ACC112 (cell line): ENCODE data around the gene CHI3L1.

ENCODE experiments used
- H2AFZ ChIP-seq: fragments of 200-600 bp; sonication (generic); one replicate; pipeline ENCODE4 v1.6.0; 2017; ENCODE audit warnings: antibody characterized with exemption, low read length; ENCODE audit not compliant: unreplicated experiment
- H3K27ac ChIP-seq: fragments of 200-600 bp; sonication (generic); 2 replicates; pipeline ENCODE4 v1.5.1; 2014; ENCODE audit warnings: low read depth, mild to moderate bottlenecking, antibody characterized with exemption, low read length, moderate library complexity
- H3K27me3 ChIP-seq: fragments of 200-600 bp; sonication (generic); 2 replicates; pipeline ENCODE4 v1.6.1; 2014; ENCODE audit warnings: mild to moderate bottlenecking, antibody characterized with exemption, low read length, moderate library complexity, mixed read lengths; ENCODE audit not compliant: insufficient read depth
- H3K36me3 ChIP-seq: fragments of 200-600 bp; sonication (generic); 2 replicates; pipeline ENCODE4 v1.6.1; 2016; ENCODE audit warnings: mild to moderate bottlenecking, antibody characterized with exemption, low read length, moderate library complexity, mixed read lengths; ENCODE audit not compliant: insufficient read depth
- H3K4me1 ChIP-seq: fragments of 200-600 bp; sonication (generic); one replicate; pipeline ENCODE4 v1.6.1; 2016; ENCODE audit warnings: low read length, mixed read lengths; ENCODE audit not compliant: insufficient read depth, unreplicated experiment, control insufficient read depth
- H3K4me3 ChIP-seq: fragments of 200-600 bp; sonication (generic); 2 replicates; pipeline ENCODE4 v1.5.1; 2014; ENCODE audit warnings: mild to moderate bottlenecking, low read depth, low read length
- H3K79me2 ChIP-seq: fragments of 200-600 bp; sonication (generic); one replicate; pipeline ENCODE4 v1.6.0; 2016; ENCODE audit warnings: low read length; ENCODE audit not compliant: control insufficient read depth, unreplicated experiment, insufficient read depth

CHI3L1 gene

GRCh38 chr1:203158960-203159665, 27.4 kb downstream of the CHI3L1 start:
- Histone ChIP-seq H3K36me3 (no peaks in the 10 kb centered on the region), H3K27ac (no peak overlapping the region), H3K27me3 (no peaks in the 10 kb centered on the region), H3K4me1 (peaks cover 7% of the 10 kb centered on the region), H3K79me2 (no peaks in the 10 kb centered on the region), H2AFZ (no peak overlapping the region), H3K4me3 (no peak overlapping the region)

GRCh38 chr1:203158423-203158822, 28.1 kb downstream of the CHI3L1 start:
- Histone ChIP-seq H3K4me1 (peaks cover 14% of the 10 kb centered on the region), H2AFZ (no peak overlapping the region), H3K79me2 (no peaks in the 10 kb centered on the region), H3K27ac (no peak overlapping the region), H3K36me3 (no peaks in the 10 kb centered on the region), H3K27me3 (no peaks in the 10 kb centered on the region), H3K4me3 (no peak overlapping the region)

- Histone ChIP-seq H2AFZ (no peak overlapping the region), H3K4me3 (no peak overlapping the region), H3K27me3 (no peaks in the 10 kb centered on the region), H3K36me3 (no peaks in the 10 kb centered on the region), H3K27ac (no peak overlapping the region), H3K4me1 (peaks cover 27% of the 10 kb centered on the region), H3K79me2 (no peaks in the 10 kb centered on the region)
These were observed 30.2 kb downstream of the CHI3L1 start for GRCh38 chr1:203156280-203156679.

GRCh38 chr1:203153989-203154821, 32.3 kb downstream of the CHI3L1 start:
- Histone ChIP-seq H3K4me3 (0 out of 2 replicates have a peak overlapping the region, but pooled peaks have one; percentile 0), H2AFZ (peak overlapping the region; percentile 86), H3K79me2 (no peaks in the 10 kb centered on the region), H3K27ac (peak overlapping the region; percentile 61), H3K36me3 (no peaks in the 10 kb centered on the region), H3K4me1 (peaks cover 27% of the 10 kb centered on the region), H3K27me3 (no peaks in the 10 kb centered on the region)

GRCh38 chr1:203153051-203153988, 33.2 kb downstream of the CHI3L1 start:
- Histone ChIP-seq H3K27me3 (no peaks in the 10 kb centered on the region), H3K27ac (peak overlapping the region; percentile 61), H3K4me3 (0 out of 2 replicates have a peak overlapping the region, but pooled peaks have one; percentile 0), H3K36me3 (no peaks in the 10 kb centered on the region), H3K79me2 (no peaks in the 10 kb centered on the region), H2AFZ (peak overlapping the region; percentile 86), H3K4me1 (peaks cover 27% of the 10 kb centered on the region)

- Histone ChIP-seq H2AFZ (no peak overlapping the region), H3K79me2 (no peaks in the 10 kb centered on the region), H3K27me3 (no peaks in the 10 kb centered on the region), H3K4me1 (peaks cover 27% of the 10 kb centered on the region), H3K36me3 (no peaks in the 10 kb centered on the region), H3K4me3 (no peak overlapping the region), H3K27ac (no peak overlapping the region)
These were observed 34.1 kb downstream of the CHI3L1 start for GRCh38 chr1:203152158-203153034.

- Histone ChIP-seq H2AFZ (no peak overlapping the region), H3K36me3 (no peaks in the 10 kb centered on the region), H3K4me3 (no peak overlapping the region), H3K27ac (no peak overlapping the region), H3K4me1 (peaks cover 27% of the 10 kb centered on the region), H3K79me2 (no peaks in the 10 kb centered on the region), H3K27me3 (no peaks in the 10 kb centered on the region)
These were observed 34.9 kb downstream of the CHI3L1 start for GRCh38 chr1:203151362-203152157.

- no peak overlapping the region for H3K4me3 ChIP-seq
- H3K36me3 ChIP-seq, result no peaks in the 10 kb centered on the region
- H2AFZ ChIP-seq, result no peak overlapping the region
- H3K27ac ChIP-seq, result no peak overlapping the region
- no peaks in the 10 kb centered on the region for H3K27me3 ChIP-seq
- peaks cover 27% of the 10 kb centered on the region for H3K4me1 ChIP-seq
- no peaks in the 10 kb centered on the region for H3K79me2 ChIP-seq
These were observed 35.8 kb downstream of the CHI3L1 start for GRCh38 chr1:203150511-203151297.
